ENCODE data around the gene TOR1AIP1.

Gene TOR1AIP1

DNA sequence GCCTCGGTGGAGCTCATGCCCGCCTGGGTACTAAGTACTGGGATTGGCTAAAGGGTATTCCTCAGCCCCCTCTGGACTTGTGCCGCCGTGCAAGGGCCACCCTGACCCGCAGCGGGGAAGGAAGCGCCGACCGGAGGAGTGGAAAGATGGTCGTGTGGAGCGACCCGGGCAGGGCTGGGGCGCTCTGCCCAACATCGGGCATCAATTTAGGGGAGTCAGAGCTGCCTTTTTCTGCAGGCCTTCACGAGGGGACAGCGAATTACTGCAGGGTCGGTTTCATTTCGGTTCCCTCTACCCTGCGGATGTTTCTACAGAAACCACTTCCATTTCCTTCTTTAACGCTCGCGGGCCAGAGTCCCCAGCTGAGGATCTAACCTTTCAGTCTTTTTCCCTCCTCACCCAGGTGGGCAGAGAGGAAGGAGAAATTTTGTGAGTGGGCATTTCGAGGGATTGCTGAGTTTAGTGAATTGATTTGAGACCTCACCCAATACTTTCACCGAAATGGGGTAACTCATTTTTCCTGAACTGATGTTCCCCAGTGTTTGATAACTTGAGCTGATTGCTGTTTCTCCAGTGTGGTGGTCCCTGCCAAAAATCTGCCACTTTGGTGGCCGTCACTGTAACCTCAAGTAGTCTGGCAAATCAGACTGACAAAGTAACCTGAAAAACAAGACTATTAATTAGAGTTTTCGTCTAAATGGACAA is 1.1 kb downstream of the TOR1AIP1 start:
- no peak for DNase-seq

DNA sequence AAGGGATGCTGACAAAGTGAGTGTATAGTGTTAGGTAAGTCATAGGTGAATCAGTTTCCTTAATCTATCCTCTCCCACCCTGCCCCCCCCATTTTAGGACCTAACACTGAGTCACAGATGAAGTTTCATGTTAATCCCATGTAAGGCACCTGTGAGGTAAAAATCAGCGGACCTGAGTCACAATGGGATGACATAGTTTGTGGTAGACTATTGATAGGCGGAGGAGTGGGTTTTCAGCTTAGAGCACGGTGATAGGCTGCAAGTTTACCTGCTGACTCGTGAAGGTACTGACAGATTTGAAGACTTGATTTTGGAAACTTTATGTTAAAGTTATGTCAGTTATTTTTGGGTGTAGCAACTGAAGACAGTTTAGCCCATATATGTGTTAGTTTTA is 1.7 kb downstream of the TOR1AIP1 start:
- DNase-seq = no peak

DNA sequence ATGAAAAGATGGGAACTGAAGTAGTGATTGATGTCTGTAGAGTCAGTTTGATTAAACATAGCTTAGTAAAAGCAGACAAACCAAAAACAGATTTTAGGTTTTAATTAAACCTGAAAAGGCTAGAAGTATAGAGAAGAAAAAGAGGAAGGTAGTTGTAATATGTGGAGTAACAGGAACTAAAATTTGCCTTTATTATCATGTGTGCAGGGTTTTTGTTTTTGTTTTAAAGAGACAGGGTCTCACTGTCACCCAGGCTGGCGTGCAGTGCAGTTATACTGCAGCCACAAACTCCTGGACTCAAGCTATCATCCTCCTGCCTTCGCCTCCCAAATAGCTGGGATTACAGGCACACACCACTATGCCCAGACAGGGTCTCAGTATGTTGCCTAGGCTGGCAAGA is 6.0 kb downstream of the TOR1AIP1 start:
- no peak for DNase-seq

DNA sequence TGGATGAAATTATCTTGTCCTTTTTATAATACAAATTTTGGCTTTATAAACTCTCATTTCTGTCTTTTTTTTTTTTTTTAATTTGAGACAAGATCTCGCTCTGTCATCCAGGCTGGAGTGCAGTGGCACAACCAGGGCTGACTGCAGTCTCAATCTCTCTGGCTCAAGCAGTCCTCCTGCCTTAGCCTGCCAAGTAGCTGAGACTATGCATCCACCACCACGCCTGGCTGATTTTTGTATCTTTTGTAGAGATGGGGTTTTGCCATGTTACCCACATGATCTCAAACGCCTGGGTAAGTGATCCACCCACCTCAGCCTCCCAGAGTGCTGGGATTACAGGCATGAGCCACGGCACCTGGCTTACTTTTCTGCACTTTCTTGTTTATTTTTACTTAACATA is 7.5 kb downstream of the TOR1AIP1 start:
- no peak for DNase-seq

DNA sequence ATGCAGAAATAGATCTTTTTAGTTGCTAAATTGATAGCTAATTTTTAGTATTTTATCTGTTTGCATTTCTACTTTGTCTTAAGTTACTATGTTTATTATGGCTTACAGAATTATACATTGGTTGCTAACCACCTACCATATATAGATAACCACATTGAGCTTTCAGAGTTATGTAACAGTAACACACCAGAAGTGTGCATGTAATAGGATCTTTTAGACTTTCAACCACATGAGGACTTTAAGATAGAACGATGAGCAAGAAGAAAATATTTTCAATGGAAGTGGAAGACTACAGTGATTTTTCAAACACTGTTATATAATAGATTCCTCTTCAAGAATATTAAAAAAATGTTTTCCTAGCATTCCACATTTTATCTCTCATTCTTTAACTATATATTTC is 28.8 kb downstream of the TOR1AIP1 start:
- no peak for DNase-seq

DNA sequence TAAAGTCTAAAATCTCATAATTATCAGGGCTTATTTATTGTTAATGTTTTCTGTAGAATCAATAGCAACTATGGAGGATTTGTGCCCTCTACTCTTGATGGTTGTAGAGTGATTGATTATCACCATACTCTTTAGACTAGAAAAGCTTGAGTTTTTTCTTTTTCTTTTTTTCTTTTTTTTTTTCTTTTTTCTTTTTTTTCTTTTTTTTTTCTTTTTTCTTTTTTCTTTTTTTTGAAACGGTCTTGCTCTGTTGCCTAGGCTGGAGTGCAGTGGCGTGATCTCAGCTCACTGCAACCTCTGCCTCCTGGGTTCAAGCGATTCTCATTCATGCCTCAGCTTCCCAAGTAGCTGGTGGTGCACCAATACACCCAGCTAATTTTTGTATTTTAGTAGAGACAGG is 29.7 kb downstream of the TOR1AIP1 start:
- DNase-seq = no peak

DNA sequence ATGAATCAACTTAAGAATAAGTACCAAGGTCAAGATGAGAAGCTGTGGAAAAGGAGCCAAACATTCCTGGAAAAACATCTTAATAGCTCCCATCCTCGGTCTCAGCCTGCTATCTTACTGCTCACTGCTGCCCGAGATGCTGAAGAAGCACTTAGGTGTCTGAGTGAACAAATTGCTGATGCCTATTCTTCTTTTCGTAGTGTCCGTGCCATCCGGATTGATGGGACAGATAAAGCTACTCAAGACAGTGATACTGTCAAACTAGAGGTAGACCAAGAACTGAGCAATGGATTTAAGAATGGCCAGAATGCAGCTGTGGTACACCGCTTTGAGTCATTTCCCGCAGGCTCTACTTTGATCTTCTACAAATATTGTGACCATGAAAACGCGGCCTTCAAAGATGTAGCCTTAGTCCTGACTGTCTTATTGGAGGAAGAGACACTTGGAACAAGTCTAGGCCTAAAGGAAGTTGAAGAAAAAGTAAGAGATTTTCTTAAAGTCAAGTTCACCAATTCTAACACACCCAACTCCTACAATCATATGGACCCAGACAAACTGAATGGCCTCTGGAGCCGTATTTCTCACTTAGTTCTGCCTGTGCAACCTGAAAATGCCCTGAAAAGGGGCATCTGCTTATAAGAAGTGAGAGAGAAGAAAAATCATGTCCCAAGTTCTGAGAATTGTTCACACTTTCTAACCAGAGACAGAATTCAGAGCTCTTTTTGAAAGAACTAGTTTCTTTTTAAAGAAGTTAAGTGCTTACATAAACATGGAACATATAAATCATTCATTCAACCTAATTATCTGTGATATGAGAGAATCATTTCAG is 35.7 kb downstream of the TOR1AIP1 start:
- no peak for DNase-seq

DNA sequence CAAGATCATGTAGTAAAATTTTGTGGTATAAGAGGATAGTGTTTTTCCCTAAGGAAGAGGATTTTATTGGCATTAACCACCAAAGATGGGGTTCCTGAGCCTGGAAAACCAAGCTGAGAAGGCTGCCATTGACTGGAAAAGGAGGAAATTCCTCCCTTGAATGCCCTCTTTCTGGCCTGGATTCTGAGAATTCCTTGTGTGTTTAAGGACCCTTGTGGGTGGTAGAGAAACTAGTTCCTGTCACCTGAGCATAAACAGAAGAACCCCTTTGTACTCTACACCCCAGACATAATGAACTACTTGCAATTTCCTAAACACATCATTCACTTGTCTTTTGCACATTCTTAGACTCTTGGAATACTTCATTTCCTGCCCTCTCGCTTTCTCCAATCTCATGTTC is 39.4 kb downstream of the TOR1AIP1 start:
- DNase-seq = no peak

DNA sequence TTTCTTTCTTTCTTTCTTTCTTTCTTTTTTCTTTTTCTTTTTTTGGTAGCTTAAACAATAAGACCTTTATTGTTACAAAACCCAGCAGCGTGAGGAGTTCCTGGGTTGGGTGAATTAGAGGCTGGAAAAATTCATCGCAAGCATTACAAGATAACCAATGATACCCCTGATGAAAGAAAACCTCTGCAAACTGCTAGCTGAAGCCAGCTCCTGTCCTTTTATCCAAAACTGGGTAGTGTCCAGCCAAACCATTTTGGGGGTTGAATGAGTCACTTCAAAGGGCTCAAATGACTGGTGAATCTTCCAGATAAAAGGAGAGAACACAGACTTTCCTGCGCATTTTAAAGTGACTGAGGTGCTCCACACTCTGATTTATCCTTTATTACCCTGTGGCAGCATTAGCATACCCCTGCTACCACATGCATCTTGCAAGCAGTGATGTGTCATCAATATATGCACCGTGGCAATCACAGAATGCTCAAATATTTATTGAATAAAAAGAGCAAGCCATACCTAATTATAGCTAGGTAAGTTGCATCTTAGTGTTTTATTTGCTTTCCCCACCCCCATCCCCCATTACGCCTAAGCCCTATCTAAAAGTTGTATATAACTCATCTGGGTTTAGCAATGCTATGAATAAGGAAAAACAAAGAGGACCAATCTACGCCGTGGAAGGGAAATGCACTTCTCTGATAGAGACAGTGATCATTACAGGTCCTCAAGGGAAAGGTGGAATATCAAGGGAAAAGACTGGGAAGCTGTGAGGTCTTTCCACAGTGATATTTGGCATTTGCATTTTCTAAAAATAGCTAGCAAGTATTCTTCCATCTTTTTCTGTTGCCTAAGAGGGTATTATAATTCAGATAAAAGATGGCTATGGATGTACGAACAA is 40.1 kb downstream of the TOR1AIP1 start:
- no peak for DNase-seq

DNA sequence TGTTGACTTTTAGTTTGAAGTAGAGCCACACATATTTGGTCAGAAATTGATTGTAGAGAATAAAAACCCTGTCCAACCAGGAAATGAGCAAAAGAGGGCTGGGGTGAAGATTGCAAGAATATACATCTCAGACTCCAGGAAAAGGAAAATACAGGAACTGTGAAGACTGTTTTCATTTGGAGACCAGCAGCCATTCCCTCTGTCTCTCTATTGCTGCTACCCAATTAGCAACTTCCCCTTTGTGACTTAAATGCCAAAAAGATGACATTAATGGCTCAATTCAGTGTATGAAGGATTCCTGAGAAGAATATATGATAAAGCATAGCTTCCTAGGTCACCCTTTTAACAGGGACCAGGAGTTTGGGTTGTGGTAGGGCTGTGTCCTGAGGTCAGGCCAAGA is 40.9 kb downstream of the TOR1AIP1 start:
- no peak for DNase-seq

DNA sequence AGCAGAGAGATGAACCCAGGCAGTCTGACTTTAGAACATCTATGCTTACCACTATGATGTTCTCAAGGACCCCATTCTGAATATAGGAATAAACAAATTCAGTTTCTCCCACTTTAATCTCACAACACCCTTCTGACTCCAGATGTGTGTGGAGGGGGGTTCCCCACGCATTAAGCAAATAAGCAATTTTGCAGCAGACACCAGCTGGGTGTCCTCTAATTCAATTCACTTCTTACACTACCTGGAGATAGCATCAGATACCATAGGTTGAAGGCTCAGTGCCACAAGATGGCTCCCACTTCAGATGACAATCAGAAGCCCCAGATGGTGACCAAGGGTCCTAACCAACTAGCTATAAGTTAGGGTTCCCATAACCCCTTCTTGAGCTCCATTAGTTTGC is 42.2 kb downstream of the TOR1AIP1 start:
- DNase-seq = no peak

DNA sequence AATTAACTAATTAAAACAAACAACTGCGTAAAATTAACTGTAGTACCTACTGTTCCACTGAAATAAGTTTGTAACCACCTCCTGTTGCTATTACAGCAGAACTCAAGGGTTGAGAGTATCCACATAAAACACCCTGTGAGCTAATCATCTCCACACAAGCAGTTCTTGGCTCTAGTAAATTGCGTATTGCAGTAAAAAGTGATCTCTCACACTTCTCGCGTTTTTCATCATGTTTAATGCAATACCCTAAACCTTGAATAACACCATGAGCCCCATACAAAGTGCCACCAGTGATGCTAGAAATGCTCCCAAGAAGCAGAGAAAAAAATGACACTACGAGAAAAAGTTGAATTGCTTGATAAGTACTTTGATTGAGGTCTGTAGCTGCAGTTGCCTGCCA is 43.2 kb downstream of the TOR1AIP1 start:
- DNase-seq = no peak

DNA sequence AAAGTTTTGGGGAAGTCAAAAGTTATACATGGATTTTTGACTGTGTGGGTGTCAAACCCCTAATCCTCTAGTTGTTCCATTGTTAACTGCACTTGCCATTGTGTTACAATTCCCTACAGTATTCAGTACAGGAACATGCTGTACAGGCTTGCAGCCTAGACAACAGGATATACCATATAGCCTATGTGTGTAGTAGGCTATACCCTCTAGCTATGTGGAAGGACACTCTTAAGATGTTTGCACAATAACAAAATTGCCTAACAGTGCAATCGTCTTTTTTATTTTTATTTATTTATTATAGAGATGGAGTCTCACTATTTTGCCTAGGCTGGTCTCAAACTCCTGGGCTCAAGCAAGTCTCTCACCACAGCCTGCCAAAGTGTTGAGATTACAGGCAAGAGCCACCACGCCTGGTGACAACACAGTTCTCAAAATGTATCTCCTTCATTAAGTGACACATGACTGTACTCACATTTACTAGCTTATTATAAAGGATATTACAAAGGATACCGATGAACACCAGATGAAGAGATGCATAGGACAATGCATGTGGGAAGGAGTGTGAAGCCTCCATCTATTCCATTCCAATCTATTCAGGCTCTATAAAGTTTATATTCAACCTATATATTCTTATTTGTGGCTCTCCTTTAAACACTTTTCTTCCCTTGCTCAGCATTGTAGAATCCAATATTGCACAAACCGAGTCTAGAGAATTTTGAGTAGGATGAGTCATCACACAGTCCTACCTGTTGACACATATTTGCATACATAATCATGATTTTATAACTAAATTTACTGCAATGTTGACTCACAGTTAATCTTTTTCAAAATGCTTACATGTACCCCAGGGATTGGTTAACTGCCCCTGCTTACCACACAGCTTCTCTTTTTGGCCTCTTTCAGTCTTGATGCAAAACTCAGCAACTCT is 44.1 kb downstream of the TOR1AIP1 start:
- DNase-seq = no peak

DNA sequence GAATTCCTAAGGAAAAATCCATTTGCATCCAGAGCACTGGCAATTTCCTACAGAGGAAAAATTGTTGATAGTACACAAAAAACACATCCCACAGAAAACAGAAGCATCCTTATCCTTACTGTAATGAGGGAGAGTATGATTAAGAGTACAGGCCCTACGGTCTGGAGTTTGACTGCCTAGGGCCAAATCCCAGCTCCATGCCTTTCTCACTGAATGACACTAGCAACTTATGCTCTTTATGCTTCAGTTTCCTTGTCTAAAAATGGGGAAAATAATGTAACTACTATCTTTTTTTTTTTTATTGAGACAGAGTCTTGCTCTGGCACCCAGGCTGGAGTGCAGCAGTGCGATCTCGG is 44.7 kb downstream of the TOR1AIP1 start:
- no peak for DNase-seq

DNA sequence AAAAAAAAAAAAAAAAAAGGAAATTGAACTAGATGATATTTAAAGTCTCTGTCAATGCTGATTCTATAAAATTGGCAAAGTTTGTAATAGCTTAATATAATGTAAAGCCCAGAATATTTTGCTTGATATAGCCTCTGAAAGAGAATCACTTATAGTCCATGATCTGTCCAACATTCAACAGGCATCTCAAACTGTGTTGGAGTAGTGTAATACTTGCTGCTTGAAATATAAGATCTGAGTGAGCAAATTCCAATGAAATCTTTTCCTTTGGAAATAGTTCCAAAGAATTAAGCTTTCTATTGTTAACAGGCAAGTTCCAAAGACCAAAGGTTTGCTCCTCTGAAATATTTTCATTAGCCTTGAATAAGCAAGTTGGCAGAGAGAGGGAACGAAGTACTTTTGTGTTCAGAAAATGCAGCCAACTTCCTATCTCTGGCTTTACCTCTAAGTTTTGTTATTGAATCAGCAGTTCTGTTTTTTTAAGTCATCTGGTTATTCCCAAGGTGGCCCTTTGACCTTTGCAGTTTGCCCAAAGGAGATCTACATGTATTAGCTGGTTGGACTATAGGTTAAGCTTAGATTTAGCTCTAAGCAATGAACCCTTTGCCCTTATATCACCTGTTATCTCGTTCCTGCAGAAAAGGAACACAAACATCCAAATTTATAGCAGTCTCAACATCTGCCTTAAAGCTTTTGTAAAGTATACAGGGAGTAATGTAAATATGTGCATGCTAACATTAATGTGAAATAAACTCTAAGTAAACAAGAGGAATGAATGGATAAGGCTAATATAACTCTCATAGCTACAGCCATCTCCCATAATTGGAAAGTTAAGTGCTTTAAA is 48.1 kb downstream of the TOR1AIP1 start:
- no peak for DNase-seq

DNA sequence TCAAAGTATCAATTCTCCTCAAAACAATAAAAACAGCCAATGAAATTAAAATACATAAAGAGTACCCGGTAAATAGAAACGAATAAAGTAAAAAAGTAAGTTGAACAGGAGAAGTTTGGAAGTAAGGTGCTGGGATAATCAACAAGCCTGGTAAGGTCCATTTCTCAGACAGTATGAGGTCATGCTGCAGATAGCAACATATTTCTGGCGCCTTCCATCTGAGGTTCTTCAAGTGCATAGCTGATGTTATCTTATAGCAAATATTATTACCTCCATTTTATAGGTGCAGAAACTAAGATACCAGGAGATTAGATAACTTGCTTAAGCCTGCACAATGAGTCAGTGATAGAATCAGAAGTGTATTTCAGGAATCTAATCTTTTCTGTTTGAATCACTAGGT is 48.8 kb downstream of the TOR1AIP1 start:
- DNase-seq = no peak

DNA sequence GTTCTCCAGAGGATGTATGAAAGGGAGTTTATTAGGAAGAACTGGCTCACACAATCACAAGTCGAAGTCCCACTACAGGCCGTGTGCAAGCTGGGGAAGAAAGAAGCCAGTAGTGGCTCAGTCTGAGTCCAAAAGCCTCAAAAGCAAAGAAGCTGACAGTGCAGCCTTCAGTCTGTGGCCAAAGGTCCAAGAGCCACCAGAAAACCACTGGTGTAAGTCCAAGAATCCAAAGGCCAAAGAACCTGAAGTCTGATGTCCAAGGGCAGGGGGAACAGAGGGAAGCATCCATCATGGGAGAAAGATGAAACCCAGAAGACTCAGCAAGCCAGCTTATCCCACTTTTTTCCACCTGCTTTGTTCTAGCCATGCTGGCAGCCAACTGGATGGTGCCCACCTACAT is 51.1 kb downstream of the TOR1AIP1 start:
- no peak for DNase-seq

DNA sequence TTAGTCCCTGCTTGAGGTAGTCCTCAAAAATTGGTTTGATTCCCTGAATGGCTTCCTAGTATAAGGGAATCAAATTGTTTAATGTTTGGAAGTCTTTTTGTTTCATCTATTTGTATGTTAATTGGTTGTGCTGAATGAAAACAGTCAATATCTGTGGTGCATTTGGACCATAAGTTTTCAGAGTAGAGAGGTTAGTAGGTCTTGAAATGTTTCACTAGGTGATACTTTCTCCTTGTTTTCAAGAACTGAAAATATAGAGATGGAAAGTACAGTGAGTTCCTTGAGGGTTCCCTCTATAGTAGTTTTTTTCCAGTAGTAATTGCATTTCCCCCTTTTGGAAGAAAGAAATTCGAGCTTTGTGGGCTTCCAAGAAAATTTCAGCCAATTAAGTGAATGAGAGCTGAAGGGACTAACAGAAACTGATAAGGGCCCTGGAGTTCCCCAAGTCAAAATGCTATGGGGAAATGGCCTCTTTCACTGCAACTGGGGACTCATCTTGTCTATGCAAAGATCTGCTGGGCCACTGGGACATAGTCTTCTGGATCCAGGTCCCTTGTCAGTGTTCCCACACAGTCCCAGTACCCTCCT is 53.9 kb downstream of the TOR1AIP1 start:
- DNase-seq = no peak

DNA sequence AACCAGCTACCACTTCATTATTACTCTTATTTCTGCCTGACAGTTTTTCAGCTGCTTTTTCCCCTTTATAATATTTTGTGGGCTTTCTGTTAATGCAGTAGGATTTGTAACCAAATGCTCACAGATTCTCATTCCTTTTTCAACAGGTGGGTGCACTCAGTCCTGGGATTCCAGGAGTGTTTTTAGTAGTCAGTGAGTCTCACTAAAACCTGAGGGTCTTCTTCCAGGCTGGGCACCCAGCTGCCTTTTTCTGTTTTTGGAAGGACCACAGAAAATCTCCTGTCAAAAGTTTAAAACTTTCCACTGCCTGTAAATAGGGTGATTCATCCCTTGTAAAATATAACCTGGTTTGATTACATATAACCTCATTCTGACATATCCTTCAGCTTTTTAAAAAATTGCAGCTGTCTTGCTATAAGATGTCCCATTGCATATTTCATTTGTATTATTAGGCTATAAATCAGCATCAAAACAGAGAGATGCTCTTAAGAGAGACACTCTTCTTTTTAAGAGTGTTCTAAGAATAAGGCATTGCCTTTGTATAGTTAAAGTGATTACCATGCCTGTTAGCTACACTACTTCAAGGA is 55.7 kb downstream of the TOR1AIP1 start:
- no peak for DNase-seq

DNA sequence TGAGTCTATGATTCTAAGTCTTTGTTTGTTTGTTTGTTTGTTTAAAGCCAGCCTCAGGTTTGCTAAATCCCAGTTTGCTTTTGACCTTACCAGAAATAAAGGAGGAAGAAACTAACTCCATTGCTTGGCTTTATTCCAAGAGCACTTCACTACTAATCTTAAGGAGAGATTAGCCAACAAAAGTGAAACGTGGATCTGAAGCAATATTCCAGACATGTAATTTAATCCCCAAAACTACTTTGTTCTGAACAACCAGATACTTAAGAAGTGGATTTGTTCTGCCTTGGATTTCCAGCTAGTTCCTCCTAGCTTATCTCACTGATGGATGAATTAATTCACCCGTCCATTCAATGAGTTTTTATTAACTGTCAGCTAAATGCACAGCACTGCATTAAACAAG is 56.7 kb downstream of the TOR1AIP1 start:
- no peak for DNase-seq

DNA sequence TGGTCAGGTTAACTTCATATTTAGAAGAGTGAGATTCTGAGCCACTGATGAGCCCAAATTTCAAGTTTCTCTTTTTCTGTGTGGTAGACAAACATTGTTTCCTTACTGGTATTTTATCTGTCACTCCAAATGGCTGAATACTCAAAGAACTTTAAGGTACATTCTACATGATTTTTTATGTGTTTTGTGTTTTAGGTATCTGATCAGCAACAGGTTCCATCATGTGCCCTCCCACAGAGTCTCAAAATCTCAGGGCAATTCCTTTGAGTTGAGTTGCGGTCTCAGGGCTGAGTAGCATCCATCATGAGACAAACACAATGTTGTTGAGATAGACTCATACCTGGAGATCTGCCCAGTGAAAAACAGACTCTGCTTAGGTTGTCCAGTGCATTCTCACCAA is 57.9 kb downstream of the TOR1AIP1 start:
- DNase-seq = no peak
